ENCODE data around the gene FBLN2.
A peak's percentile ranks its signal among the peaks of the same experiment; 100 is the strongest.

FBLN2 gene

DNA sequence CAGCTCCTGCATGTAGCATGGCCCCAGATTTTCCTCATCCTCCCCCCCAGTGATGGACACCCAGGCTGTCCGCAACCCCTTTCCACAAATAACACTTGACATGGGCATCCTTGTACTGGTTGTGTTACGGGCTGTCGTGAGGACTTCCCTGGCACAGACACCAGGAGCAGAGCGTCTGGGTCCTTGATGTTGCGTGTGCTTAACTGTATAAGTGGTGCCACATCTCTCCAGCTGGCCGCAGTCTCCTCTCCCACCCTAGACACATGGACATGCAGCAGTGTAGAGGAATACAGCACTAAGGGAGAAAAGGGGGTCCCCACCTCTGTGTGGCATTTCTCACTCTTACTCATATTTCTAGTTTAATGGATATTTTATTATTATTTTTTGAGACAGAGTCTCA is 56.6 kb downstream of the FBLN2 start:
- DNase-seq (ENCODE audit: low read depth) = no peak

DNA sequence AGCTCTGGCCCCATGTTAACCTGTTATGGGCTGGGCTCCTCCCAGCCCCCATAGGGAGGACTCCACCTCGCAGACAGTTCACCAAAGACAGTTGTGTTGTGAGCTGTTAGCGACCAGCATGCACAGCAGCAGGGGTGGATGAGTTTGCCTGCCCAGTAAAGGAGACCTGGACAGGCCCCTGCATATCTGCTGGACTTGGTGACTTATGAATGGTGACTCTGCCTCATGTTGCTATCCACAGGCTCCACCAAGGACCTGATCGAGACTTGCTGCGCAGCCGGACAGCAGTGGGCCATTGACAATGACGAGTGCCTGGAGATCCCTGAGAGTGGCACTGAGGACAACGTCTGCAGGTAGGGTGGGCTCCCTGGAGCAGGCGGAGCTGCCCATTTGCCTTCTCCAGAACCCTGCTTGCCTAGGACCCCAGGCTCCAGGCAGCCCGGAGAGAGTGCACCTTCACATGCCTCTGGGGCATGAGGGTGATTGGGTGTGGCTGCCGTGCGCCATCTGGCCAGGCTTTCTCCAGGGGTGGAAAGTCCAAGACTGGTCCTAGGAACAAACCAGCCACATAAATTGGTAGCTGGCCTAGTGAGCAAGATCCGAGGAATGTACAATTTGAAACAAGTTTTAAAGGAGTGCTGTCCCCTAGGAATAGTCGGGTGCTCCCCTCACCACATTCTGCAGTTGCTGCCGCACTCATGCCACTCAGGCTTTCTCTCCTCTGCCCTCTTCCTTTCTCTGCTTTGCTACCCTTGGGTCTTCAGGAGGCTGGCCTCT is 59.1 kb downstream of the FBLN2 start:
- no peak for DNase-seq (ENCODE audit: low read depth)

- no peak for DNase-seq (ENCODE audit: low read depth)
These were observed 60.2 kb downstream of the FBLN2 start for GRCh38 chr3:13608969-13609725.

DNA sequence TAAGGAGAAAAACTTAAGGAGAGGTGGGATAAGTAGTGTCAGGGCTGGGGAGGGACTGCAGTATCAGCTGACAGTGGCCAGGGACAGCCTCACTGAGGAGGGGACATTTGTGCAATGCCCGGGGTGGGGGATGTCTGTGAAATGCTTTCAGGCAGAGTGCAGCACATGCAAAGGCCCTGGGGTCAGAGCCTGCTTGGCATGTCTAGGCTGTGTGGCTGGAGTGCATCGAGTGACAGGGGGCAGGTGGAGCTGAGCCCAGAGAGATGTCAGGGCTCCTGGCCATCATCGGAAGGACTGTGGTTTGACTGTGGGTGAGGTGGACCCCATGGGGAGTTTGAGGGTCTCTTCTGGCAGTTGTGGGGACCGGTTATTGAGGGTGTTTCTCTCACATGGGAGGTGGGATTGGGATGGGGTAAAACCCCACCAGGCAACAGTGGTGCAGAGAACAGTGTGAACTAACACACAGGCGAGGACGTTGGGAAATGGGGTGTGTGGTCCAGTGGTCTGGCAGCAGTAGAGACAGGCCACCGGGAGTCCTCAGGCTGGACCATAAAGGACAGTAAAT is 61.2 kb downstream of the FBLN2 start:
- no peak for DNase-seq (ENCODE audit: low read depth)

DNA sequence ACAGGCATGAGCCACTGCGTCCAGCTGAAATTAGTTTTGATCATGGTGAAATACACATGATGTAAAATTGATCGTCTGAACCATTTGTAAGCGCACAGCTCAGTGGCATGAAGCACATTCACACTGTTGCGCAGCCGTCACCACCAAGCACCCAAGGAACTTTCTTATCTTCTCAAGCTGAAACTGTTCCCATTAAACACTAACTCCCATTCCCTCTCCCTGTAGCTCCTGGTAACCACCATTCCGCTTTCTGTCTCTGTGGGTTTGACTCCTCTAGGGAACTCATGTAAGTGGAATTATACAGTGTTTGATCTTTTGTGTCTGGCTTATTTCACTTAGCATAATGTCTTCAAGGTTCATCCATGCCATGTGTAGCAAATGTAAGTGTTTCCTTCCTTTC is 62.3 kb downstream of the FBLN2 start:
- DNase-seq (ENCODE audit: low read depth) = no peak

GRCh38 chr3:13612829-13613228 is 63.9 kb downstream of the FBLN2 start:
- no peak for DNase-seq (ENCODE audit: low read depth)

DNA sequence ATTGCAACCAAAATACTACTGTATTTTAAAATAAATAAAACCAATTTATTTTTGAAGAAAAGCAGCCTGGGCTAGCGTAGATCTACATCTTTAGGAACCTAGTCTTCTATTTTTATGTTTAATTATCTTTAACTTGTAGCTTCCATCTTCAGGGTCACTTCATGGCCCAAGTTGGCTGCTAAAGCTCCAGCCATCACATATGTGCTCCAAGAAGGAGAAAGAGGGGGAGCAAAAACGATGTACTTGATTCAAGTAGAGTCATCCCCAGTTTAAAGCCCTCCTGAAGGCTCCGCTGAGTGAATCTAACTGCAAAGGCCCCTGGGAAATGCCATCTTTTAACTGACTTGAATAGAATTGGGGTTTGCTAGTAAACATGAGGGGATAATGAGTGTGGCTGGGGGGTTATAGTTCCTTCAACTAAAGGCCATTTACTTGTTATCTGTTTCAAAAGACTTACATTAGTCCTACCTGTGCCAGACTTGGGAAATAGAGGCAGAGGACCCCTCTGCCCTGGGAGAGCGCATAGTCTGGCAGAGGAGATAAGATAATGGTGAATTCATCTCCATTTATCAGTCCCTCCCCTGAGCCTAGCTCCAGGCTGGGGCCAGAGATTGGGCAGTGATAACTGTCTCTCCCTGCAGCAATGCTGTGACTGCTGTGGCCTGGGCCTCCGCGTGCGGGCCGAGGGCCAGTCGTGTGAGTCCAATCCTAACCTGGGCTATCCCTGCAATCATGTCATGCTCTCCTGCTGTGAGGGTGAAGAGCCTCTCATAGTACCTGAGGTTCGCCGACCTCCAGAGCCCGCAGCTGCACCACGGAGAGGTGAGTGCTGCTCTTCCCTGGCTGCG is 64.6 kb downstream of the FBLN2 start:
- DNase-seq (ENCODE audit: low read depth) = no peak

DNA sequence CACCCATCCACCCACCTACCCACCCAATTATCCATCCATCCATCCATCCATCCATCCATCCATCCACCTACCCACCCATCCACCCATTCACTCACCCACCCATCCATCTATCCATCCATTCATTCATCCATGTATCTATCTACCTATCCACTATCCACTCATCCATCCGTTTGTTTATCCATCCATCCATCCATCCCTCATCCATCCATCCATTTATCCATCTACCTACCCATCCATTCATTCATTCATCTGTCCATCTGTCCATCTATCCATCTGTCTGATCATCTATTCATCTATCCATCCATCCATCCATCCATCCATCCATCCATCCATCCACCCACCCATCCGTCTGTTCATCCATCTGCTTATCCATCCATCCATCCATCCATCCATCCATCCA is 65.7 kb downstream of the FBLN2 start:
- DNase-seq (ENCODE audit: low read depth) = no peak

GRCh38 chr3:13615019-13615528 is 66.1 kb downstream of the FBLN2 start:
- no peak for DNase-seq (ENCODE audit: low read depth)

- DNase-seq (ENCODE audit: low read depth) = no peak
These were observed 67.4 kb downstream of the FBLN2 start for GRCh38 chr3:13616359-13616758.

- no peak for DNase-seq (ENCODE audit: low read depth)
These were observed 68.3 kb downstream of the FBLN2 start for GRCh38 chr3:13617097-13617738.

DNA sequence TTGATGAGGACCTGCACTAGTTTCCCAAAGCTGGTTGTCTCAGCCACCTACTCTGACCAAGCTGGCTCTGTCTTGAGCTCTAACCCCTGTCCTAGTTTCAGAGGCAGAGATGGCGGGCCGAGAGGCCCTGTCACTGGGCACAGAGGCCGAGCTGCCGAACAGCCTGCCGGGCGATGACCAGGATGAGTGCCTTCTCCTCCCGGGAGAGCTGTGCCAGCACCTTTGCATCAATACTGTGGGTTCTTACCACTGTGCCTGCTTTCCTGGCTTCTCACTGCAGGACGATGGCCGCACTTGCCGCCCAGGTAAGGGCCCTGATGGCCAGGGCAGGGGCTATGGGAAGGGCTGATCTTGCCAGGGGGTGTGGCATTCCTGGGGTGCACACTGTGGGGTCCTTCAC is 69.1 kb downstream of the FBLN2 start:
- DNase-seq (ENCODE audit: low read depth) = no peak

- DNase-seq (ENCODE audit: low read depth) = no peak
These were observed 69.9 kb downstream of the FBLN2 start for GRCh38 chr3:13618836-13619235.

- no peak for DNase-seq (ENCODE audit: low read depth)
These were observed 70.8 kb downstream of the FBLN2 start for GRCh38 chr3:13619661-13620230.

GRCh38 chr3:13620281-13620680 is 71.4 kb downstream of the FBLN2 start:
- DNase-seq (ENCODE audit: low read depth) = no peak

DNA sequence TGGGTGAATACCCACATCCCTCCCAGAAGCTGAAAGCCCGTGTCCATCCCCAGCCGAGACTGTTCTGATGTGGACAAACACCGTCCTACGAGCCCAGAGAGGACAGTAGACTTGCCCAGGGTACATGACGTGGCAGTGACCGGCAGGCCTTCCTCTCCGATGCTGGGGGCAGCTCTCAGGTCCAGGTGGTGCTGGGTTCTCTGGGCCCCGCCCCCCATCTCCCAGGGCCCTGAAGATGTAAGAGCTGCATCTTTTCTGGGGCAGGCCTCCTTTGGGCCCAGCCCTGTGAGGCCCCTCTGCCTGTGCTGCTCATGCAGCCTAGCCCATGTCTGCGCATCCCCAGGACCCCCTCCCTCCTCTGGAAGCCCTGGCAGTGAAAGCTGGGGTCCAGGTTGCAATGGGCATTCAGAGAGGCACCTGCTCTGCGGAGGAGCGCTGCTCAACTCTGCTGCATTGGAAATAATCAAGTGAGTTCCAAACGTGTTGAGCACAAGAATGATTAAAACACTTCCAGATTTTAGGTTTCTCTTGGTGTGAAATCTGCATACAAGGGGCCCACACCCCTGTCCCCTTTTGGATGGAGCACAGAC is 71.9 kb downstream of the FBLN2 start:
- no peak for DNase-seq (ENCODE audit: low read depth)

DNA sequence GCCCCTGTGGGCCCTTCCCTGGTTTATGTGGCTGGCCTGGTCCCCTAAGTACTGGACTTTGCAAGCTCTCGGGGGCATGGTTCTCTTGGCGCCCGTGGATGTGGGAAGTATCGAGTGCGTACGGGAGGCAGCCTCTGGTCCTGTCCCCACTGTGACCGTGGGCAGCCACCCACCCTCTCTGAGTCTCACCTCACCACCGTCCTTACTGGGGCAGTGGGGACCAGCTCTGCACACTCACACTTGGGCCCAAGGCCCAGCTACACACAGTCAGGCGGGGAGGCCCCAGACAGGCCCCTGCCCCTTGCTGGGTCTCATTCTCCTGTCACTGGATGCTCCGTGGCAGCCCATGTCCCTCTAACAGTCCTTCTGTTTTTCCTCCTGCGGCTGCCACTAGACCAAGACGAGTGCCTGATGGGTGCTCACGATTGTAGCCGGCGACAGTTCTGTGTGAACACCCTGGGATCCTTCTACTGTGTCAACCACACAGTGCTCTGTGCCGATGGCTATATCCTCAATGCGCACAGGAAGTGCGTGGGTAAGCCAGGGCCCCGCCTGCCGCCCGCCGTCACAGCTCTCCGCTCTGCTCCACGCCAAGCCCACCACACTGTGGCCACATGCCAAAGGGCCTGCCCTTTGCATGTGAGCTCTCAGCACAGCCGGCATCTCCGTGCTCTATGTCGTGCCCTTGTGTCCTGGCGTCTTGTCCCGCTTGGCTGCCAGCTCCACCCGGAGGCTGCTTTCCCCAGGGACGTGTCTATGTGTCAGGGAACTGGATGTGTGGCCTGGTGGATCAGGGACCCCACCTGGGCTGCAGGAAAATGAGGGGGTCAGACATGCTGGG is 72.7 kb downstream of the FBLN2 start:
- DNase-seq (ENCODE audit: low read depth) = peak; percentile 9

DNA sequence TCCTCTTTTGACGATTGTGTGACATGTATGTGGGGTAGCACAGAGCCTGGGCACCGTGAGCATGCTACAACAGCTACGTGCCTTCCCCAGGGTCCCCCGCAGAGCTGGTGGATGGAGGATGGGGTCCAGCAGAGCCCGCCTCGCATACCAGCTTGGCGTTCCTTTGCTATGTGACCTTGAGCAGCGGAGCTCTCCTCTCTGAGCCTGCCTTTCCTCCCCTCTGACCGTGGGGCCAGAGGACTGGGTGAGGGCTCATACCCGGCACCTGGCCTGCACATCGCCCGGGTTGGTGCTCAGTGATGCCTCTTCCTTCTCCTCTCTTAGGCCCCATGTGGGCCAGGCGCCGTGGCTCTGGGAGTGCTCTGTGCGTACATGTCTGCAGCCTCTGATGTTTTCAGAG is 73.4 kb downstream of the FBLN2 start:
- no peak for DNase-seq (ENCODE audit: low read depth)

DNA sequence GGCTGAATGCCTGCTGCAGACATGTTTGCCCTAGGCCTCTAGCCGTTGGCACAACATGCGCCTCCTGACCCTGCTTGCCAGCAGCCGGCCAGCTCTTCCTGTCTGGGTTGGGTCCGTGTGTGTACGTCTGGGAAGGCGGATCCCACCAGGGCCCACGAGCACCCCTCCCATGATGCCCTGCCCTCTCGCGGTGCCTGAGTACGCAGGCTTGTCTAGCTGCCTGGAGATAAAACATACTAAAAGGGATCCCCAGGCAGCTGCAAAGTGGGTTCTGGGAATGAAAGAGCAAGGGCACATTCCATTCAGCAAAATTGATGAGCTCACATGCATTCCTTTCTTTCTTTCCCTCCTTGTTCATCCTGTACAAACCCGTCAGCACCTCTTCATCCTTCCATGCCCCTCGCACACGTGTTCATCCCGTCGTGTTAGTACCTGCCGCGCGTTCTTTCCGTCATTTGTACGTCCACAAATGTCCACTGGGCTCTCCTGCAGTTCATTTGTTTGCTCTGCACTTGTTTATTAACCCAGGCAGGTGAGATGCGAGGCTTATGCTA is 74.3 kb downstream of the FBLN2 start:
- no peak for DNase-seq (ENCODE audit: low read depth)

DNA sequence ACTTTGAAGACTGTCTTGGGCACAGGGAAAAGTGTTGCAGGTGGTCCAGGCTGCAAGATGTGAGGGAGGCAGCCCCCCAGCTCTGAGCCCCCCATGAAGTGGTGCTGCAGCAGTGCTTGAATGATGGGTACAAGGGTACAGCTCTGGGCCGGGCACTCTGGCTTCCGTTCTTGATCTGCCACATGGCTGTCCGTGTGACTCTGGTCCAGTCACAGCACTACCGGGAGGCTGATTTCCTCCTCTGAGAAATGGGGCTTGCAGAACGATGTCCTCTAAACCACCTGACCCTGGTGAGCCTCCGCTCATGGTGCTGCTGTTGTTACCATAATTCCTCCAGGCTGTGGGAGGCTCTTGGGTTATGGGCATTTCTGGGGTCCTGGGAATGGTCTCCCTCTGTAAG is 75.1 kb downstream of the FBLN2 start:
- no peak for DNase-seq (ENCODE audit: low read depth)
